BLaER1 (cell line): ENCODE measurements around the gene FBXO36.

Experiments
- H3K27ac ChIP-seq: shearing (Covaris generic); formaldehyde crosslinking; 2 replicates; pipeline ENCODE4 v1.8.1; 2022
- H3K27me3 ChIP-seq: shearing (Covaris generic); formaldehyde crosslinking; 2 replicates; pipeline ENCODE4 v1.8.1; 2022
- H3K36me3 ChIP-seq: shearing (Covaris generic); formaldehyde crosslinking; 2 replicates; pipeline ENCODE4 v1.8.1; 2022
- H3K4me1 ChIP-seq: shearing (Covaris generic); formaldehyde crosslinking; 2 replicates; pipeline ENCODE4 v1.8.1; 2022
- H3K4me2 ChIP-seq: shearing (Covaris generic); formaldehyde crosslinking; 2 replicates; pipeline ENCODE4 v1.8.1; 2022
- H3K4me3 ChIP-seq: shearing (Covaris generic); formaldehyde crosslinking; 2 replicates; pipeline ENCODE4 v1.8.1; 2022
- H3K9ac ChIP-seq: shearing (Covaris generic); formaldehyde crosslinking; 2 replicates; pipeline ENCODE4 v1.8.1; 2022
- H3K9me3 ChIP-seq: shearing (Covaris generic); formaldehyde crosslinking; 2 replicates; pipeline ENCODE4 v1.8.1; 2022
- H4K20me1 ChIP-seq: shearing (Covaris generic); formaldehyde crosslinking; 2 replicates; pipeline ENCODE4 v1.8.1; 2022
- Cebpa-rat ChIP-seq: shearing (Covaris generic); IDR thresholded peaks from 2 replicates; pipeline ENCODE4 v1.8.1; 2022

FBXO36 gene

GRCh38 chr2:229927817-229928321 is 5.6 kb downstream of the FBXO36 start:
- no peak overlapping the region for H3K4me2 ChIP-seq

GRCh38 chr2:229930656-229931055 is 8.4 kb downstream of the FBXO36 start:
- no peaks in the 10 kb centered on the region for H3K36me3 ChIP-seq
- H4K20me1 ChIP-seq, result no peaks in the 10 kb centered on the region
- H3K27me3 ChIP-seq, result no peaks in the 10 kb centered on the region
- no peak overlapping the region for H3K27ac ChIP-seq
- peaks cover 8% of the 10 kb centered on the region for H3K4me1 ChIP-seq
- no peak overlapping the region for H3K4me3 ChIP-seq
- no peak for TF ChIP-seq Cebpa-rat
- H3K9ac ChIP-seq, result no peak overlapping the region
- no peak overlapping the region for H3K4me2 ChIP-seq
- H3K9me3 ChIP-seq, result no peaks in the 10 kb centered on the region

More at GRCh38 chr2:229927817-229928321, 5.6 kb downstream of the FBXO36 start:
- Histone ChIP-seq H3K9ac (no peak overlapping the region), H3K36me3 (no peaks in the 10 kb centered on the region), H4K20me1 (no peaks in the 10 kb centered on the region), H3K27me3 (no peaks in the 10 kb centered on the region), H3K9me3 (no peaks in the 10 kb centered on the region), H3K27ac (no peak overlapping the region), H3K4me1 (peaks cover 36% of the 10 kb centered on the region), H3K4me3 (no peak overlapping the region)
- TF ChIP-seq Cebpa-rat, result no peak

DNA sequence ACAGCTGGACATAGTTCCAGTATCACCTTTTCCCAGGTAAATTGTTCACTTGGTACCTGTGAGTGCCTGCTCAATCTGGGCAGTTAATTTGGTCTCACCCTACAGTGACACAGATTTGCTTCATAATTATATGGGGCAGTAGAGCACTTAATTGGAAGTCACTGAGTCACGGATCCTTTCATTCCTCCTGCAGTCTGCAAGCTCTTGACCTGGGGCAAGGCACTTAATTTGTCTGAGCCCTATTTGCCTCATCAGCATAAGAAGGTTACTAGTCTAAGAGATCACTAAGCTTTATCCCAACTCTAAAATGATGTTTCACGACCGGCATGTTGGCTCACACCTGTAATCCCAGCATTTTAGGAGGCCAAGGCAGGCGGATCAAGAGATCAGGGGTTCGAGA is 8.9 kb downstream of the FBXO36 start:
- no peaks in the 10 kb centered on the region for H3K9me3 ChIP-seq
- H3K4me3 ChIP-seq, result no peak overlapping the region

GRCh38 chr2:229937537-229937936 is 15.2 kb downstream of the FBXO36 start:
- Histone ChIP-seq H3K9me3 (peaks cover 18% of the 10 kb centered on the region), H3K27me3 (no peaks in the 10 kb centered on the region)
- no peak for TF ChIP-seq Cebpa-rat

More for the DNA sequence above, 8.9 kb downstream of the FBXO36 start:
- H3K4me1 ChIP-seq, result peaks cover 8% of the 10 kb centered on the region; the same call in 1 of the 2 replicates
- TF ChIP-seq Cebpa-rat, result no peak
- H3K36me3 ChIP-seq, result no peaks in the 10 kb centered on the region
- H3K27me3 ChIP-seq, result no peaks in the 10 kb centered on the region
- no peaks in the 10 kb centered on the region for H4K20me1 ChIP-seq
- H3K27ac ChIP-seq, result no peak overlapping the region
- no peak overlapping the region for H3K4me2 ChIP-seq
- H3K9ac ChIP-seq, result no peak overlapping the region

DNA sequence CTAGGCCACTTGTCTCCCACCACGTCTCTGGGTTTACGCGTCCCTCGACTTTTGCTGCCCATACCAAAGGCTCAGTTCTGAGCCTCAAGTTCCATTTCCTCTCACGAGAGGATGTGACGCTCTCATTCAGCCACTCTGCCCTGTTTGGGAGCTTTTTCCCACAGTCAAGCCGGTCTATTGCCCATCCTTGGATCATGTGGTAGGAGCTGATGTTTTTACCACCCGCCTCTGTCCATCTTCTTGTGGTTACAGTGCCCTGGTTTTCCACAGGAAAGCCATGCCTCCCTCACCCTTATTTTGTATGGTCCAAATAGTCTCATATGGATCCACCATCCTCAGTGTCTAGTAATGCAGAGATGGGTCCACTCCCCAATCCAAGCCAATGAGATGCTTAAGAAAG is 20.4 kb downstream of the FBXO36 start:
- Histone ChIP-seq H3K4me2 (no peak overlapping the region), H3K9ac (no peak overlapping the region), H3K4me1 (peaks cover 5% of the 10 kb centered on the region; the same call in 1 of the 2 replicates), H3K4me3 (no peak overlapping the region), H3K9me3 (peaks cover 18% of the 10 kb centered on the region), H4K20me1 (no peaks in the 10 kb centered on the region), H3K27me3 (no peaks in the 10 kb centered on the region), H3K36me3 (0 out of 2 replicates have a peak, but pooled peaks cover 12% of the 10 kb centered on the region), H3K27ac (no peak overlapping the region)
- no peak for TF ChIP-seq Cebpa-rat

More at GRCh38 chr2:229937537-229937936, 15.2 kb downstream of the FBXO36 start:
- Histone ChIP-seq H3K9ac (no peak overlapping the region), H3K4me1 (no peaks in the 10 kb centered on the region), H3K4me3 (no peak overlapping the region), H3K4me2 (no peak overlapping the region), H3K36me3 (0 out of 2 replicates have a peak, but pooled peaks cover 12% of the 10 kb centered on the region), H3K27ac (no peak overlapping the region), H4K20me1 (no peaks in the 10 kb centered on the region)

DNA sequence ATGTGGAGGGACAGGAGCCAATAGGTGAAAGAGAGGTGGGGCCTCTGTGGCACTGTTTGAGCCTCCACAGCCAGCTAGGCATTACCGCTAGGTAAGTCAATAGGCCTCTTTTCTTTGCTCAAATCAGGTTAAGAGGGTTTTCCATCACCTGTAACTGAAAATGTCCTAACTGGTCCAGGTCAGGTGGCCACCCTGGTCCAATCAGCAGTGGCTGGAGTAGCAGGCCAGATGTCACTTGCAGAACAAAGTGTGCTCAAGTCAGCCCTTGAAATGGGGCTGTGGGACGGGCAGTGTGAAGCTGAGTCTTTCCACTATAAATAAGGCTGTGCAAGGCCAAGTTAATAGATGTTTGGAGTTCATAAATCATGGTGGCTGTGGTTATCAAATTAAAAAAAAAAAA is 20.9 kb downstream of the FBXO36 start:
- Histone ChIP-seq H3K9me3 (peaks cover 16% of the 10 kb centered on the region), H3K4me3 (no peak overlapping the region), H3K36me3 (0 out of 2 replicates have a peak, but pooled peaks cover 12% of the 10 kb centered on the region), H3K27ac (no peak overlapping the region), H3K9ac (no peak overlapping the region), H3K4me1 (peaks cover 5% of the 10 kb centered on the region; the same call in 1 of the 2 replicates), H3K4me2 (no peak overlapping the region), H3K27me3 (no peaks in the 10 kb centered on the region), H4K20me1 (no peaks in the 10 kb centered on the region)
- TF ChIP-seq Cebpa-rat, result no peak

DNA sequence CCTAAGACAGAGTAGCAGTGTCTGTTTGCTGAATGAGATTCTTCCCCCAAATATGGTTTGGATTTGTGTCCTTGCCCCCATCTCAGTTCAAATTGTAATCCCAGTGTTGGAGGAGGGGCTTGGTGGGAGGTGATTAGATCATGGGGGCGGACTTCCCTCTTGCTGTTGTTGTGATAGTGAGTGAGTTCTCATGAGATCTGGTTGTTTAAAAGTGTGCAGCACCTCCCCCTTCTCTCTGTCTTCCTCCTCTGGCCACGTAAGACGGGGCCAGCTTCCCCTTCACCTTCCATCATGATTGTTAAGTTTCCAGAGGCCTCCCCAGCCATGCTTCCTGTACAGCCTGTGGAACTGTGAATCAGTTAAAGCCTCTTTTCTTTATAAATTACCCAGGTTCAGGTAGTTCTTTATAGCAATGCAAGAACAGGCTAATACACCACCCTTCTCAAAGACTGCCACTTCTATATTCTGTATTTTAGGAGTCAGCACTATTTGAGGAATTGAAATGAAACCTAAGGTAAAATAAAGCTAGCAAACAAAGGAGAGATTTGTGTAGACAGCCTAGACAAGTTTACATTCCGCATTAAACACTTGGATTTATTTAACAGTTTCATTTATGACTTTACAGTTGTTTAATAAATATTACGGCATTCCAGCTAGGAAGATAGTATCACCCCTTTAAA is 21.6 kb downstream of the FBXO36 start:
- Histone ChIP-seq H3K9ac (no peak overlapping the region), H3K4me2 (no peak overlapping the region; the same call in 1 of the 2 replicates), H3K4me3 (no peak overlapping the region), H3K27ac (no peak overlapping the region), H3K36me3 (0 out of 2 replicates have a peak, but pooled peaks cover 12% of the 10 kb centered on the region), H3K27me3 (no peaks in the 10 kb centered on the region), H4K20me1 (no peaks in the 10 kb centered on the region), H3K4me1 (peaks cover 5% of the 10 kb centered on the region; the same call in 1 of the 2 replicates), H3K9me3 (peaks cover 9% of the 10 kb centered on the region)
- TF ChIP-seq Cebpa-rat, result no peak

- no peaks in the 10 kb centered on the region for H4K20me1 ChIP-seq
- TF ChIP-seq Cebpa-rat, result no peak
- H3K9ac ChIP-seq, result no peak overlapping the region
- H3K4me2 ChIP-seq, result no peak overlapping the region
- no peak overlapping the region for H3K4me3 ChIP-seq
- no peak overlapping the region for H3K27ac ChIP-seq
- no peaks in the 10 kb centered on the region for H3K36me3 ChIP-seq
- H3K9me3 ChIP-seq, result no peaks in the 10 kb centered on the region
- H3K4me1 ChIP-seq, result peaks cover 5% of the 10 kb centered on the region; the same call in 1 of the 2 replicates
- no peaks in the 10 kb centered on the region for H3K27me3 ChIP-seq
Observed at GRCh38 chr2:229945975-229946374, 23.7 kb downstream of the FBXO36 start.

DNA sequence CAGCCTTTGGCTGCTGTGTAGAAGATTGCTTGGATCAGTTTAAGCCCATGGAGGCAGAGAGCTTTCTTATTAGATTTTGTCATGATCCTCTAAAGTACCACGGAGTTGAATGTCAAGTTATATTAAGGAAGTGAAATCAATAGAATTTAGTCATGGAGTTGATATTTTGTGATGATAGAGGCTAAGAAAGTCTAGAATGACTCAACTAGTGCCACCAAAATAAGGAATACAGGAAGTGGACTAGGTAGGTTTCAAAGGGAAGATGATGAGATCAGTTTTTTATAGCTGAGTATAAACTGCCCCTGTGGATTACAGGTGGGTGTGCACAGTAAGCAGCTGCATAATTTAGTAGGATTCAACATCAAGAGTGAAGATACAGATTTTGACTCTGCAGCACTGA is 25.2 kb downstream of the FBXO36 start:
- no peak overlapping the region for H3K9ac ChIP-seq
- no peak overlapping the region for H3K4me2 ChIP-seq

DNA sequence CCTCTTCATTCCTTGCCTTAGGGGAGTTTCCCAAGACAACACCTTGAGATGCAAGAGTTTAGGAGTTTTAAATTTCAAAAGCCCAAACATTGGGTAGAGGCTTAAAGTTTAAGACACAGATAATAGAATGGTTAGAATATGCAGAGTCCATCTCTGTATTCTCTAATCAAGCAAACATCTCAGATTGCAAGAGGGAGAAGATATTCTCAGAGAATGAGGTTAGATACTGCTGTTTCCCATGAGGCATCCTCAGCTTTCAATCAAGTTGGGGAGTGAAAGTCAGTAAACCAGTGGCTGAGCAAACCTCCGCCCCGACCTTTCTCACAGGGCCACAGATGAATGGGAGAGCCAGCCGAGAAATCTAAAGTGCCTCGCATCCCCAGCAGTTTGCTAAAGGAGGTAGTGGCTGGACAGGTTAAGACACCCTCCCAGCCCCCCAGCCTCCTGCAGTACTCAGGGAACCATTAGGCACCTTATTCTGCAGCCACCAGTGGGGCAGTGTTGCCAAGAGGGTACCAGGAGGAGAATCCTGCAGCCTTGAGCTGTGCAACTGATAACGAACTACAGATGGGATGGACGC is 30.0 kb downstream of the FBXO36 start:
- Histone ChIP-seq H3K4me3 (no peak overlapping the region), H3K9ac (no peak overlapping the region), H3K4me2 (no peak overlapping the region), H3K4me1 (no peaks in the 10 kb centered on the region), H3K36me3 (no peaks in the 10 kb centered on the region), H4K20me1 (no peaks in the 10 kb centered on the region), H3K27me3 (no peaks in the 10 kb centered on the region), H3K9me3 (no peaks in the 10 kb centered on the region), H3K27ac (no peak overlapping the region)
- no peak for TF ChIP-seq Cebpa-rat

More for the DNA sequence above, 25.2 kb downstream of the FBXO36 start:
- no peaks in the 10 kb centered on the region for H3K36me3 ChIP-seq
- no peaks in the 10 kb centered on the region for H3K27me3 ChIP-seq
- no peak overlapping the region for H3K4me3 ChIP-seq
- H3K27ac ChIP-seq, result no peak overlapping the region
- H3K9me3 ChIP-seq, result no peaks in the 10 kb centered on the region
- no peak for TF ChIP-seq Cebpa-rat
- H3K4me1 ChIP-seq, result peaks cover 5% of the 10 kb centered on the region; the same call in 1 of the 2 replicates
- no peaks in the 10 kb centered on the region for H4K20me1 ChIP-seq
